ENCODE results near the gene CDH4. TPM values are rescaled to one million over a fixed set of nuclear protein-coding genes. Genes with fewer than 3 reads are reported as not detected.

Gene CDH4
- total and polyA plus RNA-seq, 2 of the 13 experiments (the other 11 are each of a cell fraction or from before 2014, with no cell fraction given): not detected

DNA sequence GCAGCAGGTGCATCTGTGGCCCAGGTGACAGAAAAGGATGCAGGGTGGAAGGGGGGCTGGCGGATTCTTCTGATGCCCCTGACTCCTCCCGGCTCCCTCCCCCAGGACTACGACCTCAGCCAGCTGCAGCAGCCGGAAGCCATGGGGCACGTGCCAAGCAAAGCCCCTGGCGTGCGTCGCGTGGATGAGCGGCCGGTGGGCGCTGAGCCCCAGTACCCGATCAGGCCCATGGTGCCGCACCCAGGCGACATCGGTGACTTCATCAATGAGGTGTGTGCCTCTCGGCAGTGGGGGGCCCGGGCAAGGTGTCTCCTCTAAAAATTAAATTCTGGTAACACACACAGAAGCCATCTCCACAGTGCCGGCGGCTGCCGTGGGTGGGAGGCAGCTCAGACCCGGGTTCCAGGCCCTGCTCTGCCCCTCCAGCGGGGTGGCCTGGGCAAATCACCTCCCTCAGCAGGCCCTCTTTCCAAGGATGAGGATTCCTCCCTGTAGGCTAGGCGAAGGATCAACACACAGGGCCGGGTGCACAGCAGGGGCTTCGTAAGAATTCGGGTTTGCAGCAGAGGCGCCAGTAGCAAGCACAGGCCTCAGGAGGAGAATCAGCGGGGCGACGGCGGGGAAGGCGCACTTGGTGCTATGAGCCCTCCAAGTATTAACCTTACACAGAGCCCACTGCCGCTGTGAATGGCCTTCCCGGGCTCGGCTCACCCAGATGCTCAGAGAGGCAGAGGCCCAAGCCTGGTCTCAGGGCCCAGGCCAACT, 682.1 kb downstream of the CDH4 start (continued):
- TF ChIP-seq, protein P1, sequence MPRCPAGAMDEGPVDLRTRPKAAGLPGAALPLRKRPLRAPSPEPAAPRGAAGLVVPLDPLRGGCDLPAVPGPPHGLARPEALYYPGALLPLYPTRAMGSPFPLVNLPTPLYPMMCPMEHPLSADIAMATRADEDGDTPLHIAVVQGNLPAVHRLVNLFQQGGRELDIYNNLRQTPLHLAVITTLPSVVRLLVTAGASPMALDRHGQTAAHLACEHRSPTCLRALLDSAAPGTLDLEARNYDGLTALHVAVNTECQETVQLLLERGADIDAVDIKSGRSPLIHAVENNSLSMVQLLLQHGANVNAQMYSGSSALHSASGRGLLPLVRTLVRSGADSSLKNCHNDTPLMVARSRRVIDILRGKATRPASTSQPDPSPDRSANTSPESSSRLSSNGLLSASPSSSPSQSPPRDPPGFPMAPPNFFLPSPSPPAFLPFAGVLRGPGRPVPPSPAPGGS (CRISPR knock-in tag; IDR thresholded peaks at IDR 0.05): no peak
- TF ChIP-seq, protein P2, sequence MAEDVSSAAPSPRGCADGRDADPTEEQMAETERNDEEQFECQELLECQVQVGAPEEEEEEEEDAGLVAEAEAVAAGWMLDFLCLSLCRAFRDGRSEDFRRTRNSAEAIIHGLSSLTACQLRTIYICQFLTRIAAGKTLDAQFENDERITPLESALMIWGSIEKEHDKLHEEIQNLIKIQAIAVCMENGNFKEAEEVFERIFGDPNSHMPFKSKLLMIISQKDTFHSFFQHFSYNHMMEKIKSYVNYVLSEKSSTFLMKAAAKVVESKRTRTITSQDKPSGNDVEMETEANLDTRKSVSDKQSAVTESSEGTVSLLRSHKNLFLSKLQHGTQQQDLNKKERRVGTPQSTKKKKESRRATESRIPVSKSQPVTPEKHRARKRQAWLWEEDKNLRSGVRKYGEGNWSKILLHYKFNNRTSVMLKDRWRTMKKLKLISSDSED (CRISPR knock-in tag; IDR thresholded peaks at IDR 0.05): no peak
- TF ChIP-seq SMAD9 (CRISPR knock-in tag; IDR thresholded peaks at IDR 0.05): no peak

DNA sequence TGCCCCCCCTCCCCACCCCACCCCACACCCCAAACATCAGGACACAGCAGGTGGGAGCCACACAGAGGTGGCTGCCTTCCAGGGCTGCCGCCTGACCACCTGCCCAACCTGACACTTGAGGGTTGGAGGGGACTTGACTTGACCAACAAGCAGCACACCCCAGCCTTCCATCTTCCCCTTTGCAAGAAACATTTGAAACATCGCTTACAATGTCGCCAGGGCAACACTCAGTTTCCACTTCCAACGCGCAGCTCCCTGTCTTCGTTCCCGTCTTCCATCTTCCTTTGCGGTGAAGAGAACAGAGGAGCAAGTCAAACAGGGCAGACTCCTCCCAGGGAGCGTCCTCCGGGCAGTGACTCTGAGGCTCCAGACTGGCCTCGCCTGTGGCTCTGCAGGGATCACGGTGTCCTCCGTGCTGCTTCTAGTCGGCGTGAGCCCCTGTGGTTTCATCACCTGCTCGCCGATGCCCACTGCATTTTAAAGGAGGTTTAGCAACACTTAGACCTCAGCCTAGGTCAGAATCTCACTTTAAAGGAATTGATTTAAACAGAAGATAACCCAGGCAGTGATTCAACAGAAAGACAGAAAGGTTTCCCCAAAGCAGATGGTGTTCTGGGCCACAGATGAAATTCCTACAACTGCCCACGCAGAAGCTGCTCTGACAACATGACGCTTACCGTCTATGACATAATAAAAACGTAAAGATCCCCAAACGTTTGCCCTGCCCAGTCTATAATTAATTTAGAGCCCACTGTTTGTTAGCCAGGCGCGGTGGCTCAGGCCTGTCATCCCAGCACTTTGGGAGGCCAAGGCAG, 682.9 kb downstream of the CDH4 start:
- DNase-seq (ENCODE audit: low spot score): no peak

More for the DNA sequence above, 682.9 kb downstream of the CDH4 start:
- Histone ChIP-seq H3K9ac (ENCODE audit: insufficient read depth, low read depth, low read length) (no peak overlapping the region), H3K79me2 (ENCODE audit: insufficient read depth, low read length) (no peaks in the 10 kb centered on the region), H3K4me1 (ENCODE audit: insufficient read depth, low read length) (no peaks in the 10 kb centered on the region), H4K20me1 (ENCODE audit: insufficient read depth, low read length) (no peaks in the 10 kb centered on the region; the same call in 1 of the 2 replicates), H3K27ac (ENCODE audit: extremely low read length, insufficient read depth, low read length) (no peak overlapping the region), H3K27me3 (ENCODE audit: control insufficient read depth in 1 of 2, insufficient read depth in 2 of 2, low read length in 2 of 2) (peaks cover 29 to 58% of the 10 kb centered on the region in 2 experiments), H3K4me3 (replicated peaks in 1 of 3; ENCODE audit: insufficient read depth in 1 of 3, low read depth in 2 of 3, low read length in 3 of 3) (no peak overlapping the region), H2AFZ (ENCODE audit: low read length) (no peak overlapping the region), H3K36me3 (replicated peaks in 1 of 2; ENCODE audit: control insufficient read depth in 1 of 2, insufficient read depth in 2 of 2, low read length in 2 of 2) (no peaks in the 10 kb centered on the region), H3K4me2 (ENCODE audit: low read depth, low read length) (no peak overlapping the region), H3K9me3 (ENCODE audit: low read length) (no peaks in the 10 kb centered on the region)
- ChIA-PET CTCF (ENCODE audit: low intra/inter-chr PET ratio, low total read pairs) (no interaction called here), POLR2A (no interaction called here)
- intact Hi-C loops (cut with micrococcal nuclease; ENCODE audit: unreplicated experiment): no loop called here
- in situ Hi-C loops (cut with HindIII; ENCODE audit: extremely low pct_ligation_motif_present, low pct_unique_long_range_greater_than_20kb): no loop called here
- FAIRE-seq (no peak), ATAC-seq (no peak)
- no TSS peak for BruUV-seq (replicated peaks)
- TF ChIP-seq, protein P3, sequence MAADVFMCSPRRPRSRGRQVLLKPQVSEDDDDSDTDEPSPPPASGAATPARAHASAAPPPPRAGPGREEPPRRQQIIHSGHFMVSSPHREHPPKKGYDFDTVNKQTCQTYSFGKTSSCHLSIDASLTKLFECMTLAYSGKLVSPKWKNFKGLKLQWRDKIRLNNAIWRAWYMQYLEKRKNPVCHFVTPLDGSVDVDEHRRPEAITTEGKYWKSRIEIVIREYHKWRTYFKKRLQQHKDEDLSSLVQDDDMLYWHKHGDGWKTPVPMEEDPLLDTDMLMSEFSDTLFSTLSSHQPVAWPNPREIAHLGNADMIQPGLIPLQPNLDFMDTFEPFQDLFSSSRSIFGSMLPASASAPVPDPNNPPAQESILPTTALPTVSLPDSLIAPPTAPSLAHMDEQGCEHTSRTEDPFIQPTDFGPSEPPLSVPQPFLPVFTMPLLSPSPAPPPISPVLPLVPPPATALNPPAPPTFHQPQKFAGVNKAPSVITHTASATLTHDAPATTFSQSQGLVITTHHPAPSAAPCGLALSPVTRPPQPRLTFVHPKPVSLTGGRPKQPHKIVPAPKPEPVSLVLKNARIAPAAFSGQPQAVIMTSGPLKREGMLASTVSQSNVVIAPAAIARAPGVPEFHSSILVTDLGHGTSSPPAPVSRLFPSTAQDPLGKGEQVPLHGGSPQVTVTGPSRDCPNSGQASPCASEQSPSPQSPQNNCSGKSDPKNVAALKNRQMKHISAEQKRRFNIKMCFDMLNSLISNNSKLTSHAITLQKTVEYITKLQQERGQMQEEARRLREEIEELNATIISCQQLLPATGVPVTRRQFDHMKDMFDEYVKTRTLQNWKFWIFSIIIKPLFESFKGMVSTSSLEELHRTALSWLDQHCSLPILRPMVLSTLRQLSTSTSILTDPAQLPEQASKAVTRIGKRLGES (CRISPR knock-in tag; IDR thresholded peaks at IDR 0.05; ENCODE audit: borderline replicate concordance): no peak
- TF ChIP-seq CBX2 (IDR thresholded peaks at IDR 0.05; ENCODE audit: low read depth, low read length): no peak
- TF ChIP-seq CBX2 (CRISPR knock-in tag; IDR thresholded peaks at IDR 0.05; ENCODE audit: low read depth): no peak
- WGBS (ENCODE audit: low lambda C conversion rate): 65% methylated on average over 23 of the region's 24 CpGs

All from HepG2 (cell line).